Measurements from ENCODE around the gene PIGM.

The PIGM gene

GRCh38 chr1:159983681-159984080 is 48.1 kb downstream of the PIGM start:
- DNase-seq, result no peak

- DNase-seq, result no peak
Observed at GRCh38 chr1:159982280-159982679, 49.5 kb downstream of the PIGM start.

GRCh38 chr1:159981351-159982055 is 50.3 kb downstream of the PIGM start:
- DNase-seq, result no peak

- DNase-seq, result no peak
Observed at GRCh38 chr1:159980786-159981185, 51.0 kb downstream of the PIGM start.

GRCh38 chr1:159980076-159980475 is 51.7 kb downstream of the PIGM start:
- DNase-seq, result no peak

GRCh38 chr1:159979257-159979656 is 52.5 kb downstream of the PIGM start:
- no peak for DNase-seq

- DNase-seq, result no peak
Observed at GRCh38 chr1:159978107-159978398, 53.7 kb downstream of the PIGM start.

- DNase-seq, result no peak
Observed at GRCh38 chr1:159977364-159978106, 54.3 kb downstream of the PIGM start.
